WERI-Rb-1 (cell line): ENCODE data around the gene DNAI1.
A peak's percentile ranks its signal among the peaks of the same experiment; 100 is the strongest.

Experiments
- DNase-seq: peaks from one replicate; pipeline ENCODE4 v3.0.0-alpha.2; 2020
- H3K27ac ChIP-seq: fragments of 250-450 bp; sonication (Bioruptor Pico); 2 replicates; pipeline ENCODE4 v1.5.1; 2020; ENCODE audit warnings: mild to moderate bottlenecking, moderate library complexity
- H3K27me3 ChIP-seq: fragments of 250-450 bp; sonication (Bioruptor Pico); 2 replicates; pipeline ENCODE4 v1.5.1; 2021; ENCODE audit warnings: mild to moderate bottlenecking, low read depth, moderate library complexity; ENCODE audit not compliant: insufficient read depth, severe bottlenecking
- H3K36me3 ChIP-seq: fragments of 250-450 bp; sonication (Bioruptor Pico); 2 replicates; pipeline ENCODE4 v1.5.1; 2020; ENCODE audit warnings: mild to moderate bottlenecking, moderate library complexity
- H3K4me3 ChIP-seq: 2 replicates; pipeline ENCODE4 v1.5.1; 2011; ENCODE audit warnings: low read depth, mild to moderate bottlenecking, control low read depth, low read length
- H3K9me3 ChIP-seq: fragments of 250-450 bp; sonication (Bioruptor Pico); 2 replicates; pipeline ENCODE4 v1.5.1; 2021; ENCODE audit warnings: mild to moderate bottlenecking, moderate library complexity; ENCODE audit not compliant: severe bottlenecking
- TF ChIP-seq, protein P1 (sequence below): IDR thresholded peaks from 2 replicates; pipeline ENCODE4 v1.5.1; 2011; ENCODE audit warnings: low read depth, mild to moderate bottlenecking, control low read depth, inconsistent platforms, low read length

DNAI1 gene

DNA sequence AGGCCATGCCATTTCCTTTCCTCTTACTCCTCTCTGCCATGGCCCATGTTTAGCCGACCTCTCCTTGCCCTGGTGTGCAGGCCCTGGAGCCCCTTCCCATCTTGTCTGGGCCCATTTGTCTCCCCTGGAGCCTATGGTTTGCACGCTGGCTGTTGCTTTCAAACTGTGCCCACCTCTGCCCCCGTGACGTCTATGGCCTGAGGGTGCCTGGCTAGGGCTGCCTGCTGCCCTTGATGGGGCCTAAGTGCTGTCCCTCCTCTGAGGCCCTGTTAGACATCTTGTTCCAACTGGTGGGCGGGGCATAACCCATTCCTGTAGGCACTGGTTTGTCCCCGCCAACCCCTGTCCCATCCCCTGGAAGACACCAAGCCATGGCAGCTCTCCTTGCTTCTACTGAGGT is 86.9 kb downstream of the DNAI1 start:
- no peak for DNase-seq
- no peaks in the 10 kb centered on the region for H3K27me3 ChIP-seq
- H3K4me3 ChIP-seq, result no peak overlapping the region
- H3K36me3 ChIP-seq, result no peaks in the 10 kb centered on the region
- TF ChIP-seq, protein P1, sequence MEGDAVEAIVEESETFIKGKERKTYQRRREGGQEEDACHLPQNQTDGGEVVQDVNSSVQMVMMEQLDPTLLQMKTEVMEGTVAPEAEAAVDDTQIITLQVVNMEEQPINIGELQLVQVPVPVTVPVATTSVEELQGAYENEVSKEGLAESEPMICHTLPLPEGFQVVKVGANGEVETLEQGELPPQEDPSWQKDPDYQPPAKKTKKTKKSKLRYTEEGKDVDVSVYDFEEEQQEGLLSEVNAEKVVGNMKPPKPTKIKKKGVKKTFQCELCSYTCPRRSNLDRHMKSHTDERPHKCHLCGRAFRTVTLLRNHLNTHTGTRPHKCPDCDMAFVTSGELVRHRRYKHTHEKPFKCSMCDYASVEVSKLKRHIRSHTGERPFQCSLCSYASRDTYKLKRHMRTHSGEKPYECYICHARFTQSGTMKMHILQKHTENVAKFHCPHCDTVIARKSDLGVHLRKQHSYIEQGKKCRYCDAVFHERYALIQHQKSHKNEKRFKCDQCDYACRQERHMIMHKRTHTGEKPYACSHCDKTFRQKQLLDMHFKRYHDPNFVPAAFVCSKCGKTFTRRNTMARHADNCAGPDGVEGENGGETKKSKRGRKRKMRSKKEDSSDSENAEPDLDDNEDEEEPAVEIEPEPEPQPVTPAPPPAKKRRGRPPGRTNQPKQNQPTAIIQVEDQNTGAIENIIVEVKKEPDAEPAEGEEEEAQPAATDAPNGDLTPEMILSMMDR, result no peak
- H3K9me3 ChIP-seq, result no peaks in the 10 kb centered on the region
- H3K27ac ChIP-seq, result no peak overlapping the region

GRCh38 chr9:34546102-34546833 is 87.7 kb downstream of the DNAI1 start:
- no peaks in the 10 kb centered on the region for H3K27me3 ChIP-seq

DNA sequence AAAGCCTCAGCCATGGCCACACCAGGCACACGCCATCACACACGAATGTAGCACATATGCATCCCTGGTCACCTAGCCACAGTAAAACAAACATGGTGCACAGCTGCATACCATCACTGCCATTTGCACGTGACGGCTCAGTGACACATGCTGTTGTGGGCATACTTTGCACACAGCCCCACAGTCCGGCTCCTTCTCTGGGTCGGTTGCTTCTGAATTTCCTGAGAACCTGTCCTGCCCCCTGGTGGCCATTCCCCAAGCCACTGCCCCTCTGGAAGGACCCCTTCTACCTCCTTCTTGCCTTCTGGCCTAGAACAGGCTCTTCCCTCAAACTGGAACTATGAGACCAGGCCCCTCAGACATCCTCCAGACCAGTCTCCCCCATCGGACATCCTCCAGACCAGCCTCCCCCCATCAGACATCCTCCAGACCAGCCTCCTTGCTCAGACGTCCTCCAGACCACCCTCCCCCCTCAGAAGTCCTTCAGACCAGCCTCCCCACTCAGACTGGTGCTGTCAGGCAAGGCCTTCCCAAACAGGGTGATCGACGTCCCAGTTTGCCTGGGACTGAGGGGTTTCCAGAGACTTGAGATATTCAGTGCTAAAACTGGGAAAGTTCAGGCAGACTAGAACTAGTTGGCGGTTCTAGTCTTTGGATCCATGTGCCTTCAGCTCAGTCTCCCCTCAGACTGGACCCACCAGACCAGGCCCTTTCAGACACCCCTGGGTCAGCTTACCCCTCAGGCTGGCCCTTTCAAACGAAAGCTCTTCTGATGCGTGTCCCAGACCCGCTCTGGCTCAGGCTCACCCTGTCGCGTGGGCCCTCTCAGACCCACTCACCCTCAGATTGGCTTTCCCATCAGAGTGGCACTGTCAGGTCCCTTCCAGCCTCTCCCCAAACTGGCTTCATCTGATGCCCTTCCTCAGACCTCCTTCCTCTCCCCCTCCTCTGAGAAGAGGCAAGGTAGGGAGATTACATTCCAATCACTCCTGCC is 88.5 kb downstream of the DNAI1 start:
- no peak overlapping the region for H3K27ac ChIP-seq
- H3K36me3 ChIP-seq, result no peaks in the 10 kb centered on the region
- H3K9me3 ChIP-seq, result no peaks in the 10 kb centered on the region
- TF ChIP-seq, protein P1, result peak; percentile 87
- no peak overlapping the region for H3K4me3 ChIP-seq
- DNase-seq, result peak; percentile 86
- no peaks in the 10 kb centered on the region for H3K27me3 ChIP-seq

More at GRCh38 chr9:34546102-34546833, 87.7 kb downstream of the DNAI1 start:
- no peaks in the 10 kb centered on the region for H3K9me3 ChIP-seq
- H3K4me3 ChIP-seq, result no peak overlapping the region
- H3K27ac ChIP-seq, result no peak overlapping the region
- no peaks in the 10 kb centered on the region for H3K36me3 ChIP-seq
- TF ChIP-seq, protein P1, result no peak
- no peak for DNase-seq

- TF ChIP-seq, protein P1, result peak; percentile 93
- DNase-seq, result peak; percentile 81
- Histone ChIP-seq H3K9me3 (no peaks in the 10 kb centered on the region), H3K4me3 (no peak overlapping the region), H3K36me3 (no peaks in the 10 kb centered on the region), H3K27me3 (no peaks in the 10 kb centered on the region), H3K27ac (no peak overlapping the region)
Measured at GRCh38 chr9:34547960-34548611, 89.5 kb downstream of the DNAI1 start.

- no peak overlapping the region for H3K27ac ChIP-seq
- H3K36me3 ChIP-seq, result no peaks in the 10 kb centered on the region
- no peak overlapping the region for H3K4me3 ChIP-seq
- no peaks in the 10 kb centered on the region for H3K9me3 ChIP-seq
- no peak for DNase-seq
- TF ChIP-seq, protein P1, result no peak
- no peaks in the 10 kb centered on the region for H3K27me3 ChIP-seq
Measured at GRCh38 chr9:34549407-34549732, 90.8 kb downstream of the DNAI1 start.
